HG03378 (cell line): ENCODE measurements around the gene MIGA2.

ENCODE experiments used
- ATAC-seq: cut with Tn5 transposase; IDR thresholded peaks from one replicate; pipeline ENCODE4 v1.9.1; 2021; ENCODE audit warnings: mild to moderate bottlenecking, moderate library complexity; ENCODE audit not compliant: unreplicated experiment

The MIGA2 gene

DNA sequence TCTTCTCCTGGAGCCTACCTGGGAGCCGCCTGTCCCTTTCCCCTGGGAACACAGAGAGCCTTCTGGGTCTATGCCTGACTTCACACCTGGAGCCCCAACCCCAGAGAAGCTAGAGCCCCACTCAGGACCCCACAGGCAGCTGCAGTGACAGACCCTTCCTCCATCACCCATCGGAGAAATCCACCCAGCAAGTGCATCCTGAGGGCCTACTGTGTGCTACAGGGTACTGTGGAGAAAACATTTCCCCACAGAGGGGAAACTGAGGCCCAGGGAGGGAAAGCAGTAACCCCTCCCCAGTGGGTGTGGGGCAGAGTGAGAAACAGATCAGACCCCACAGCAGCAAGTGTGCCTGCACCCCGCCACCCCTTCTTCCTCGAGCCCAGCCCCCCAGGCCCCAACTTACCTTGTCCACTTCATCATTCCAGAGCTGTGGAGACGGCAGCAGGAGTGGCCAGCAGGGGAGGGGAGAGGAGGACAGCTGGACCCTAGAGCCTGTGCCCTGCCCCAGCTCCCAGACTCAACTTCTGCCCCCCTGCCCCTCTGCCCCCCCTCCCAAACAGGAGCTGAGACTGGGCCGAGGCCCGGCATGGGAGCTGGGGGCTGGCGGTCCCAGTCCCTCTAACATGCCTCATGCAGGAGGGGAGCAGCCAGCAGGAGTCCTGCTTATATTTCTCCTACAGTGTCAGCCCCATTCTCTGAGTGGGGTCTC is 26.0 kb upstream of the MIGA2 start:
- no peak for ATAC-seq

DNA sequence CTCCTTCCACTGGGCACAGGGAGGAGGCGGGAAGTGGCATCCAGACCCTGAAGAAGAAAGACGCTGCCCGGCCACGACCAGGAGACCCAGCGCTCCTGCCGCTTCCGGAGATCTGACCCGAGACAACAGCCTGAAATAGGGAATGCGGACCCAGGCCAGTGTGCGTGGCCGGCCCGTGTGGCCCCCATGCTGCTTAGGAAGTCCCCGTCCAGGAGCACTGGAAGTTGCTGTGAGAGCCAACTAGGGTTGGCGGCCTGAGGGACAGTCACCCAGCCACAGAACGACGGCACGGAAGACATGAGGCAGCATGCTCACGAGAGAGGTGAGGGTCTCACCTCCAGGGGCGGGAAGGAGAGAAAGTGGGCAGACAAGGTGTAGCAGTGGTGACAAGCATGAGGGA is 25.3 kb upstream of the MIGA2 start:
- no peak for ATAC-seq

DNA sequence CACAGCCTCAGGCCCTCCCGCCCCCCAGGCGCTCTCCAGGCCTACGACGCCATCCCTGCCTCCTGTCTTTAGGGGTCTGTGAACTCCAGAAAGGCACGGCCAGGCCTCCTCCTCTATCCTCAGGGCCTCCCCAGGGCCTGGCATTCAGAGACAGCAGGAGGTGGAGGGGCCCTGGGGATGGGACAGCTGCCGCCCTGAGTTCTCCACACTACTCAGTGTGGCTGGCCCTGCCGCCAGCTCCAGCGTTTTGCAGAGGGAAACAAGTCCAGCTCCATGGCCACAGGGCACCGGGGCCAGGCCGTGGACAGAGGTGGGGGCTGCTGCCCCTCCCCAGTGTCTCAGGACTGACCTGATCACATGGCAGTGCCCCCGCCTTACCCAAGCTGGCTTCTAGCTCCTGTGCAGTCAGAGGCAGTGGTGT is 24.7 kb upstream of the MIGA2 start:
- no peak for ATAC-seq

DNA sequence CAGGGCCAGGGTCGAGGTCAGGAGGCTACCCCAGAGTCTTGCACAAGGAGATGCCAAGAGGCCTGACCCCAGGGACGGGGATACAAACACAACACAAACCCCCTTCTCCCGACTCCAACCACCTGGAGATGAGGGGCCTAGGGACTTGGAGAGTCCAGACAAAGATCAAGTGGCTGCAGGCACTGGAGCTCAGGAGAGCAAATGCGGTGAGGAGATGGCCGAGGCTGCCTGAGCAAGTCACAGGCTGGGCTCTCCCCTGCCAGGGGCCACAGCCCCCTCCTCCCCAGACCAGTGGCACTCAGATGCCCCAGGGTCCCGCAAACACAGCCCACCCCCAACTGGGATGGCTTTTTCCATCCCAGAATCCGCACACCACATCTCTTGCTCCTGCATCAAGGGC is 24.1 kb upstream of the MIGA2 start:
- no peak for ATAC-seq

DNA sequence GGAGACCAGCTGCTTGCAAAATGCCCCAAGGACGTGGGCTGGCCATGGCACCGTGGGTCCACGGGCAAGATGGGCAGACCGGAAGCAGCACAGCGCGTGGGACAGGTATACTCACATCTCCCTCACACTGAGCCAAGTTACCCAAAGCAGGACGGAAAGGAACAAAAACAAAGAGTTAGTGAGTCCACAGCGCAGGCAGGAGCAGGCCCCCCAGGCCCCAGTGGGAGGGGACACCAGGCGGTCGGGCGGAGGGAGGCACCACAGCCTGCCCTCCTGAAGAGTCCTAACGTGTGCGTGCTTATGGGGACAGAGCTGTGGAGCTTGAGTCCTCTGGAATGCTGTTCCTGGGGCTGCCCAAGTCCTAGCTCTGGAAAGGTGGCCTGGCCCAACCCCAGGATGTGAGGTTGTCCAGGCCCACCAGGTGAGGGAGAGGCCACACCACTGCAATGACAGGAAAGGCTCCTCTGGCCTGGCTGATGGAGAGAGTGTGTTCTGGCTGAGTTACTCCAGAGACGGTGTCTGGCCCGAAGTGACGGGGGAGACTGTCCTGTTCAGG is 23.5 kb upstream of the MIGA2 start:
- ATAC-seq: no peak

DNA sequence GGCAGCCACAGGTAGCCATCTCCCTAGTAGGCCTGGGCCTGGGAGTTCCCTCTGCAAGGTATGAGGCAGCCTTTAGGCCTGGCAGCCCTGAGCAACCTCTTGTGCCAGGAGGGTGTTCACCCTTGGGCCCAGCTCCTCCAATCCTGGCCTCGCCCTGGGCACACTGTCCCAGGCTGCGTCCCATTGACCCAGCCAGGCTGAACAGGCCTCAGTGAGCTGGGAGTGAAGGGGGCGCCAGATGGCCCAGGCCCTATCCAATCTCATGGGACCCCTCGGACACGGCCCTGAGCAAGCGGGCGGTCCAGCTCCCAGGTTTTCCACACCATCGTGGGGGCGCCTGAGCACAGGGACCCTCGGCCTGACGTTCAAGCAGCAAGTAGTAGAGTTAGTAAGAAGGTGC is 22.8 kb upstream of the MIGA2 start:
- ATAC-seq: no peak

DNA sequence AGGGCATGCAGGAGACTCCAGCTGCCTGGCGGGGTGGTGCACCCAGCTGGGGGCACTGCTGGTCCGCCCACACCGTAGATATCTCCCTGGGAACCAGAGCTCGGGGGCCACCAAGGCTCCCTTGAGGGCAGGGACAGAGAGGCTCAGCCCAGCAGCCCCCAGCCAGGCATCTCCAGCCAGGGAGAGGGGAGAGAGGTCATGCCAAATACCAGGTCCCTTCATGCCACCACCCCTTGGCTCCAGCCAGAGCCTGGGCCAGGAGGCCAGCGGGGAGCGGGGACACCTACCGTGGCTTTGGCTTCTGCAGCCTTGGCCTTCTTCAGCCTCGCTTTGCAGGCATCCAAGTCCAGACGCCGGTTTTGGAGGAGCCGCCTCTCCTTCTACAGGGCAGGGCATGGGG is 22.3 kb upstream of the MIGA2 start:
- no peak for ATAC-seq

DNA sequence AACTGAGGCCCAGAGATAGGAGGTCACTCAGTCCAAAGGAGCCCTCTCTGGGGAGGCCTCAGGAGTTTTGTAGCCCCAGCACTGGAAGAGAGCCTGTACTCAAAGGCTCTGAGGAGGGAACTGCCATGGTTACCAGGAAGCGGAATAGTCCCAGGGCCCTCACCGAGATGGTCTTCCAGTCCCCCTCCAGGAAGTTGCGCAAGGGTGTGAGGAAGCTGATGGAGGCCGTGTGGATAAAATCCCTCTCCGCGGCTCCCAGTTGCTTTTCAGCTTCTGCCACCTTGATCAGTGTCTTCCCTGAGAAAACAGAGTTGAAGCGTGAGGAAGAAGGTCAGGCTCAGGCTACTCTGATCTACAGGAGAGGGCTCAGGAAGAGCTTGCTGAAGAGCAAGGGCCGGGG is 21.8 kb upstream of the MIGA2 start:
- no peak for ATAC-seq

DNA sequence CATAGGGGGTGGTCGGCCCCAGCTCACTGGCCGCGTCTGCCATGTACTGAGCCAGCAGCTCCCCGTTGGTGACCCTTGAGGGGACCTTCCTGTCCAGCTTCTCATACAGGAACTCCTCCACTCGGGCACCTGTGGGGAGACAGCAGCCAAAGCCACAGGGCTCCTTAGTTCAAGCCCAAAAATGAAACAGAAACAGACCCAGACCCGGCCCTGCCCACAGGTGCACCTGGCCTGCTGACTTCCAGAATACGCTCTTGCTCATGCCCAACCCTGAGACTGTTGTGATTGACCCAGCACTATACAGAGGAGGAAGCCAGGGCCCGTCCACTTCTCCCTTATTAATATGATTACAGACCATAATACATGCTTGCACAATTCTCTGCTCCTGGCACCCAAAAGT is 15.3 kb upstream of the MIGA2 start:
- no peak for ATAC-seq

DNA sequence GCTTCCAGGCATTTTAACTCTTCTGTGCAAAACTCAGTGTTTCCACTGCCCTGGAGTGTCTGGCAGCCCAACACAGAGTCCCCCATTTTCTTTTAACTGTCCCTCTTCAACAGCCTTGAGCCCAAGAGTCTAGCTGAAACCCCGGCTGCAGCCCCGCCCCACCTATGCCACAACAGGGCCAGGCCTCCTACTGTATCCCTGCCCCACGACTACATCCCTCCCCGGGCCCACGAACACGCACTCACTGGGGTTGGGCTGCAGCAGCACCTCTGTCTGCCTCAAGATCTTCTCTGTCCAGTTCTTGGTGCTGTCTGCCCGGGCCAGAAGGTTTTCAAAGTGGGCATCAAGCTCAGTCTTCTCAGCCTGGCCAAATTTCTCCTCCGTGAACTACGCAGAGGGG is 14.4 kb upstream of the MIGA2 start:
- no peak for ATAC-seq

DNA sequence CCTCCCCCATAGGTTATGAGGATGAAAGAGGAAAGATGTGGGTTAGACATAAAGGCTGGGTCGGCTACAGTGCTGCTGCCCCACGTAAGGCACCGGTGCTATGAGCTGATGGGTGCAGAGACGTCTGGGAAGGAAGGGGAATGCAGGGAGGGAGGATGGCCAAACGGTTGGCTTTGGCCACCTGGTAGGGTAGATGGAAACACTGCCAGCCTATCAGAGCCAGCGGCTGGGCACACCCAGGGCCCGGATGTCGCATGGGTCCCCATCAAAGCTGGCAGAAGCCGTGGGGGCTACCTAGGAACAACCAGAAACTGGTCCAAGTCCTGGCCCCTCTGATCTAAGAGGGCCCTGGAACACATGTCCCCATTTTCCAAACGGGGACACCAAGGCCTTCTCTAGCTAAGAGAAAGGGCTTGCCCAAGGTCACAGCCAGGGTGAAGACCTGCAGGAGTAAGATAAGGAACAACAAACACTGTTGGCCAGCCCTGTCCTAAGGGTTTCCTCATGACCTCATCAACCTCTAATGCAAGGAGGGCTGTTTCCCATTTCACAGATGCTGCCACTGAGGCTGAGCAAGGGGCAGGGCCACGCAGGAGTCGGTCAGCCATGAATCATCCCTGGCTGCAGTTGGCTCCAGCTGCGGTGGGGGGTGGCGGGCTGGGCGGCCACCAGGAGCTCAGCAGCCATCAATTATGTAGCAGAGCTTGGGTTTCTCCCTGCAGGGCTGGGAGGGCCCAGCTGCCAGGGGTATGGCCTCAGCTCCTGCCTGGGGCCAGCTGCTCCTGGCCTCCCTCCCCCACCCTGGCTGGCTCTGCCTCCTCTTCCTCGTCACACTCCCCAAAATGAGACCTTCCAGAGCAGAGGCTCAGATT is 13.2 kb upstream of the MIGA2 start:
- ATAC-seq: no peak

DNA sequence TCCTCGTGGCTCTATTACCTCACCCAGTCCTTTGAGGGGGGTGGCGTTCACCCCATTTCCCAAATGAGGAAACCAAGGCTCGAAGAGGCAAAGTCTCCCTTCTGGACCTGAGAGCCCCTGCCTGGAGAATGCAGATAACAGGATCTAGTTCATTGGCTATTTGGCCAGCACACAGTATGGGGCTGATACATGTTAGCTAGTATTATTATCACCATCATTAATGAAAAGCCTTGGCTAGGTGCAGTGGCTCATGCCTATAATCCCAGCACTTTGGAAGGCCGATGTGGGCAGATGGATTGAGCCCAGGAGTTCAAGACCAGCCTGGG is 12.6 kb upstream of the MIGA2 start:
- ATAC-seq: no peak

DNA sequence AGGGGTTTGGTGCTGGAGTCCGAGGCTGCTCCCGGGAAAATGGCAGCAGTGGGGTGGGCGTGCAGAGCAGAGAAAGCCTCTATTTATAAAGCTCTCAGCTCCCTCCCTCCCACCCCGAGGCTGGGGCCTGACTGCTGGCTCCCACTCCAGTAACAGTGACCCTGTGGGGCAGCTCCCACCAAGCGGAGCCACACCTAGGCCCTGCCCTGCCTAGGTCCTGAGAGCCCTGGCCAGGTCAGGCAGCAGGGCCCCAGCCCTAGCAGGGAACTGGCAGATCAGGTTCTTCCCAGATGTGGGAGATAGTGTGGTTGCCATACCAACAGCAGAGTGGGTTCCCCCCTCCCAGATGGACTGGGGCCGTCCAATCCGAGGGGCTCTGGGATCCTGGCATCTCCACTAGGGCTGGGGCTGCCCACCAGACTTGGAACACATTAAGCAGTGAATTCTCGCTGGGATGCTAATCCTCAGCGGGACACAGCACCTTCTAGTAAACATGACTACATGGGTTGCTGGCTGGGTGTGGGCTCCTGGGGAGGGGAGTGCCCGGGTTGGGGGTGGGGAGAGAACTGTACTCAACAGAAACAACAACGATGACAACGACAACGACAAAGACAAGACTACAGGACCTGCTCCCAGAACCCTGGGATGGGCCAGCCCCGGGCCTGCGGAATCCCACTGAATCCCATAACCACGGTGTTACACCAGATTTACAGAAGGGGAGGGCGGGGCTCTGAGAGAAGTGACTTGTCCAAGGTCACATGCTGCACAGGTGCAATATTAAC is 9.8 kb upstream of the MIGA2 start:
- ATAC-seq: no peak

DNA sequence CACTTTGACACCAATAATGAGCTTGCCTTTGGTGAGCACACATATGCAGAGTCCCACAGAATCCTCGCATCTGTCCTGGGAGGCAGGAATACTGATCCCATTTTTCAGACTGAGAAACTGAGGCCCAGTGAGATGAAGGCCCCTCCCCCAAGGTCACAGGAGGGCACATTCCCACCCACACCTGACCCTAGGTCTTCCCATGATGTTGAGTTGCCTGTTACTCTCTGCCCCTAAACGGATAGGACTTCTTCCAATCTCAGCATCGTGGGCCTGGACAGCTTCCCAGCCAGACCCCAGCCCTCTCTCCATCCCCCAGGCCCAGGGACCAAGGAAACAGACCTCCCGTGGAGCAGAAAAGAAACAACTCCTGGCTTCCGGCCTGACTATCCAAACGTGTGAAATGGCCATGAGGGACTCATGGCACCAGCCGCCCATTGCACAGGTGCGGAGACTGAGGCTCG is 9.2 kb upstream of the MIGA2 start:
- ATAC-seq: no peak

DNA sequence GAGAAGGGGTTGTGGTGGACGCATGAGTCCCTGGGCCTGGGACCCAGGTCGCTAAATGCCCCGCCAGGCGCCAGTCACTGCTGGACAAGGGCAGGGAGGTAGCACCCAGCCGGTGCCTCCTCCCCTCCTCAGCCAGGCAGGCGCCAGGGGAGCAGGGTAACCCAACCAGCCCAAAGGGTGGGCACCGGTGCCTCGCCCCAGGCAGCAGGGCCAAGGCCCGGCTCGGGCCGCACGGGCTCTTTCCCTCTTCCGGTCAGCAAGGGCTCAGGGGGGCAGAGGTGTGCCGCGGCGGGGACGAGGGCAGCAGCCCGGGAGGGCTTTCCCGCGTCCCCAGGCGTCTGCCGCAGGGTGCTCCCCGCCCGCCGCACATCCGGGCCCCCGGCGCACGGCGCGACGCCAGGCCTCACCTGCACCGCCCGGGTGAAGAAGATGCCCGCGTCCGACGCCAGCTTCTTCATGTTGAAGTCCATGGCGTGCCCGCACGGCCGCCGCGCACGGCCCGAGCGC is 8.7 kb upstream of the MIGA2 start:
- ATAC-seq: peak; percentile 21

DNA sequence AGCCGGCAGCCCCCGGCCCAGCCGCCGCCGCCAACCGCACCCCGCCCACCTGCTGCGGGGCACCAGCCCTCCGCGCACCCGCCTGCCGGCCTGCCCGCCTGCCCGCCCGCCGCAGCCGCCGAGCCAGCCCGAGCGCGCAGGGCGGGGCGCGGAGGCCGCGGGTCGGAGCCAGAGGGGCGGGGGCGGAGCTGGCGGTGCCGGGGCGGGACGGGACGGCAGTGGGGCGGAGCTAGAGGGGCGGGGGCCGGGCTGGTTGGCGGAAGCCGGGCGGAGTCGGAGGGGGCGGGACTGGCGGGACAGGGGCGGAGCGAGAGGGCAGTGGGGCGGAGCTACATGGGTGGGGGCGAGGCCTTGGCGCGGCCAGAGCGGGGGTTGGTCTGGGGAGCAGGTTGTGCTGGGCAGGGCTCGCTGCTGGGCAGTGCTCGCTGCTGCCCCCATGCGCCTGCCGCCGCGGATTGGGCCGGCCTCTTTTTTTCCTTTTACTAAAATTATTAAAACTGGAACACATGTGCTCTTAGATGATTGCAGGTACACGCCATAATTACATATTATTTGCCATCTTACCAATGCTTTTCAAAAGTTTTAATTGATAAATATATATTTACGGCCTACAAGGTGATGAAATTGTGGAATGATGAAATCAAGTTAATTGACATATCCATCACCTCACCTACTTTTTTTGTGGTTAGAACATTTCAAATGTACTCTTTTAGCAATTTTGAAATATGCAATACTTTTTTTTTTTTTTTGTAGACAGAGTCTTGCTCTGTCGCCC is 8.0 kb upstream of the MIGA2 start, which contains the start of gene SH3GLB2:
SH3GLB2 (minus strand) TSS at position 140 of the 775 bp plus-strand sequence. CDS start 177 bp downstream, outside the sequence.
- ATAC-seq: peak; percentile 39

DNA sequence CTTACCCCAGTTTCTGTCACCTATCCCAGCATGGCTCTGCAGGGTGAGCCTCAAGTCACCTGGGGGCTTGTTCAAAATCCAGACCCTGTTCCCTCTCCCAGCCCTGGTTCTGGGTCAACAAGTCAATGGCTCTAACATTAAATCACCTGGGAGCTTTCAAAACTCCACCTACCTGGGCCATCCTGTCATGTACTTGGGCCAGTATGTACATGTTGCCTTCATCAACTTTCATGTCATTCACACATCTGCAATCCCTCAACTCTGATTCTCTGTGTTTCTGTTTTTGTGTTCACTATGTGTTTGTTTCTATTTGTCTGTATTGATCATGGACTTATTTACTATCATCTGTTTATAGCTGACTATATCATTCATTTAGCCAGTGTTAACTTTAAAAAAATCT is 6.2 kb upstream of the MIGA2 start:
- no peak for ATAC-seq

DNA sequence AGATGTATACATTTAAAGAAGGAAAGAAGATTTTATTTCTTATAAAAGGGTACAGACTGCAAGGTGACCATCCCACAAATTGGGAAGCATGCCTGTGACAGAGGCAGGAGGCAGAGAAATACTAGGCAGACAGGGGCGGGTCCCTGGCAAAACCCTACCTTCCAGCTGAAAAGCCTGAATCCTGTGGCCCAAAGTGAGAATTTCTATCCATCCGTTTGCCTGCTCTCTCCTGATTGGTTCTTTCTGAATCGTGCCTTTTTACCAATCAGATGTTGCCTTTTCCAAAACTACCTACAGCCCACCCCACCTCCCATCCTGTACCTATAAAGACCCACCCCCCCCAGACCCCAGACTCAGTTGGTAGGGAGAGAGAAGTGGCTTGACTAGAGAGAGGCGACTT is 4.9 kb upstream of the MIGA2 start:
- no peak for ATAC-seq

DNA sequence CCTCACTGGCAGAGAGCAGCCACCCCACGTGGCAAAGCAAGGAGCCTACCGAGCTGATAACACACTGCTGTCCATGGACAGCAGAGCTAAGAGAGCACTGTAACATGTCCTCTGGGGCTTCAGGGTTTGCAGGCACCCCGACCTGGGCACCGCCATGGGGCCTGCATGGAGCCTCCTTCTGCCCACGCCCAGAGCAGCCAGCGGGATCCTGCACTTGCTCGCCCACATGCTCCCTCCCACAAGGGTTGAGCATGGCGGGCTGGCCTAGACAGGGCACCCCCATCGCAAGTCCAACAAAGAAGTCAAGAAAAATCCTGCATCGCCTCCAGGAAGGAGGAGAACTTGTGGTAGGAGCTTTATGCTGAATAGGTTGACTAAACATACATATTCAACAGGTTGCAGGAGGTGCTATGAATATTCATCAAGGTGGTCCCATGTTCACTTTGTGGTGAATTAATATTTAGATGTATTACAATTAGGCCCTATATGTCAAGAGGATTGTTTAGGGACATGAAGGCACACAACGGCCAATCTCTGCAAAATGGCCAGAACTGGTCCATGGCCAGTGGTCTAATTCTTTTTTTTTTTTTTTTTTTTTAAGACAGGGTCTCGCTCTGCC is 3.8 kb upstream of the MIGA2 start:
- no peak for ATAC-seq

DNA sequence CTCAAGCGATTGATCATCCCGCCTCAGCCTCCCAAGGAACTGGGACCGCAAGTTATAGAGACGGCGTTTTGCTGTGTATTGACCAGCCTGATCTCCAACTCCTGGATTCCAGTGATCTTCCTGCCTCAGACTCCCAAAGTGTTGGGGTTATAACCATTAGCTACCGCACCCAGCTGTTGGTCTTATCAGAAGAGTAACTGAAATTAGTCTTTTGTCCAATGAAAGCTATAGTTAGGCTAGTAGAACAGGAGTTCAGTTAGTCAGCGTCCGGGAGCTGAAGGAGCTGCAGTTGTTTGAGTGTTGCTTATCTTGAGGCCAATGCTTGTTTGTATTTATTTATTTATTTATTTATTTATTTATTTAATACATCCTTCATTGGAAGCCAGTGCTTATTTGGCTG is 3.2 kb upstream of the MIGA2 start:
- no peak for ATAC-seq
